ENCODE results near the gene NCEH1. TPM values are rescaled to one million over a fixed set of nuclear protein-coding genes. Genes with fewer than 3 reads are reported as not detected.

The NCEH1 gene
- total RNA-seq, 1 experiment from 2014 or later, result 11.5 TPM

- DNase-seq (ENCODE audit: low read depth, low spot score), result no peak
- peaks cover 37 to 43% of the 10 kb centered on the region in 2 experiments for H3K4me1 ChIP-seq (ENCODE audit: control insufficient read depth in 1 of 2, insufficient read depth in 2 of 2, low read length in 2 of 2)
- H3K4me3 ChIP-seq (replicated peaks in 1 of 2; ENCODE audit: low read depth in 1 of 2, low read length in 2 of 2), result no peak overlapping the region
- intact Hi-C loops (cut with micrococcal nuclease), result no loop called here
- H2AFZ ChIP-seq (ENCODE audit: low read depth, low read length, poor library complexity, severe bottlenecking), result no peak overlapping the region
- H3K9me3 ChIP-seq (ENCODE audit: control insufficient read depth in 1 of 2, insufficient read depth in 1 of 2, low read depth in 1 of 2, low read length in 2 of 2), result no peaks in the 10 kb centered on the region
- ChIA-PET POLR2A (no interaction called here), CTCF (interaction anchor here (1.3 kb wide), 1 partner anchor 21 kb away, joined by 3 read pairs; no protein-coding TSS in a partner anchor), RAD21 (ENCODE audit: low non-redundant PET in 1 of 2, low total read pairs in 2 of 2, uncharacterized antibody in 2 of 2, unreplicated experiment in 2 of 2) (interaction anchor here in 1 of 2 experiments (0.5 kb wide), 1 partner anchor 14 kb away, joined by 3 read pairs; no protein-coding TSS in a partner anchor)
- no TSS peak for BruUV-seq (replicated peaks)
- TF ChIP-seq POLR2AphosphoS5 (IDR thresholded peaks at IDR 0.05; ENCODE audit: low read depth, low read length), result no peak
- no peak for TF ChIP-seq ZNF274 (IDR thresholded peaks at IDR 0.05; ENCODE audit: low read depth, low read length)
- TF ChIP-seq RAD21 (IDR thresholded peaks at IDR 0.05; ENCODE audit: low read depth), result no peak
- no peak for TF ChIP-seq EZH2phosphoT487 (IDR thresholded peaks at IDR 0.05; ENCODE audit: borderline replicate concordance)
- TF ChIP-seq TCF7L2 (IDR thresholded peaks at IDR 0.05; ENCODE audit: borderline replicate concordance, extremely low read depth, insufficient read depth, insufficient read length), result no peak
- no peak for TF ChIP-seq EZH2 (IDR thresholded peaks at IDR 0.05)
- no peak for TF ChIP-seq CTCF (IDR thresholded peaks at IDR 0.05 in 2 of 3, conservative IDR thresholded peaks at IDR 0.05 in 1 of 3; ENCODE audit: borderline replicate concordance in 1 of 3, insufficient read depth in 1 of 3, low read depth in 2 of 3, low read length in 2 of 3)
- TF ChIP-seq EGR1 (IDR thresholded peaks at IDR 0.05; ENCODE audit: low read depth), result no peak
- TF ChIP-seq FOSL1 (IDR thresholded peaks at IDR 0.05; ENCODE audit: low read depth), result no peak
- no peak for TF ChIP-seq ZBTB33 (IDR thresholded peaks at IDR 0.05; ENCODE audit: extremely low read depth, insufficient replicate concordance, low read length)
- no peak for TF ChIP-seq POLR2A (IDR thresholded peaks at IDR 0.05; ENCODE audit: borderline replicate concordance, extremely low read depth, insufficient read depth, insufficient read length)
- TF ChIP-seq SRF (IDR thresholded peaks at IDR 0.05; ENCODE audit: low read depth), result no peak
- TF ChIP-seq JUND (IDR thresholded peaks at IDR 0.05), result no peak
- peaks cover 4% of the 10 kb centered on the region; the same call in 1 of the 2 replicates for H3K9me2 ChIP-seq (ENCODE audit: insufficient read depth)
- H3K27me3 ChIP-seq (ENCODE audit: insufficient read depth, low read length), result no peaks in the 10 kb centered on the region
- ATAC-seq, result no peak
- no peak overlapping the region for H3K27ac ChIP-seq (ENCODE audit: low read depth, low read length)
- H3K9ac ChIP-seq (ENCODE audit: low read length), result no peak overlapping the region
- H3K36me3 ChIP-seq (ENCODE audit: control insufficient read depth in 1 of 2, insufficient read depth in 2 of 2, low read length in 2 of 2), result no peaks in the 10 kb centered on the region
- peaks cover 5% of the 10 kb centered on the region for H3K79me2 ChIP-seq (ENCODE audit: insufficient read depth, low read length)
- no peaks in the 10 kb centered on the region for H4K20me1 ChIP-seq (ENCODE audit: insufficient read depth)
- no peak overlapping the region for H3K4me2 ChIP-seq (ENCODE audit: low read length)
Observed at GRCh38 chr3:172651936-172652625, 58.8 kb downstream of the NCEH1 start.

Data from HCT116 (cell line).